ENCODE measurements around the gene RNF13.

Gene RNF13

DNA sequence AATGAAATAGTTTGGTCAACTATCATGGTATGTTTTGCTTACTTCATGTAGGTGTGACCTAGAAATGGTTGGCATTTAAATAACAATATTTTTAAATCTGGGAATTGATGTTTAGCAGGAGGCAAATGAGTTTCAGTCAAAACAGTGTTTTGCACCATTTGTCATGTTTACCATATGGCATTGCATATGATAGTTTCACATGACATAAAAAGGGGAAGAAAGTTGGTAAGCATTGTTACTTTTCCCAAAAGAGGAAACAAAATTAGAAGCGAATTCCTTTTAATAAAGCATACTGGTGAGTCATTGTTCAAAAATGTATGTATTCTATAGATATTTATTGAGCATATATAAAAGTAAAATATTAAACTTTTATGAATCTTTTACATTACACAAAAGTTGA, 2.3 kb downstream of the RNF13 start:
- TF ChIP-seq, protein P1, sequence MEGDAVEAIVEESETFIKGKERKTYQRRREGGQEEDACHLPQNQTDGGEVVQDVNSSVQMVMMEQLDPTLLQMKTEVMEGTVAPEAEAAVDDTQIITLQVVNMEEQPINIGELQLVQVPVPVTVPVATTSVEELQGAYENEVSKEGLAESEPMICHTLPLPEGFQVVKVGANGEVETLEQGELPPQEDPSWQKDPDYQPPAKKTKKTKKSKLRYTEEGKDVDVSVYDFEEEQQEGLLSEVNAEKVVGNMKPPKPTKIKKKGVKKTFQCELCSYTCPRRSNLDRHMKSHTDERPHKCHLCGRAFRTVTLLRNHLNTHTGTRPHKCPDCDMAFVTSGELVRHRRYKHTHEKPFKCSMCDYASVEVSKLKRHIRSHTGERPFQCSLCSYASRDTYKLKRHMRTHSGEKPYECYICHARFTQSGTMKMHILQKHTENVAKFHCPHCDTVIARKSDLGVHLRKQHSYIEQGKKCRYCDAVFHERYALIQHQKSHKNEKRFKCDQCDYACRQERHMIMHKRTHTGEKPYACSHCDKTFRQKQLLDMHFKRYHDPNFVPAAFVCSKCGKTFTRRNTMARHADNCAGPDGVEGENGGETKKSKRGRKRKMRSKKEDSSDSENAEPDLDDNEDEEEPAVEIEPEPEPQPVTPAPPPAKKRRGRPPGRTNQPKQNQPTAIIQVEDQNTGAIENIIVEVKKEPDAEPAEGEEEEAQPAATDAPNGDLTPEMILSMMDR (IDR thresholded peaks at IDR 0.05; ENCODE audit: extremely low read depth, missing control alignments) = no peak
- DNase-seq (ENCODE audit: low spot score) = no peak

DNA sequence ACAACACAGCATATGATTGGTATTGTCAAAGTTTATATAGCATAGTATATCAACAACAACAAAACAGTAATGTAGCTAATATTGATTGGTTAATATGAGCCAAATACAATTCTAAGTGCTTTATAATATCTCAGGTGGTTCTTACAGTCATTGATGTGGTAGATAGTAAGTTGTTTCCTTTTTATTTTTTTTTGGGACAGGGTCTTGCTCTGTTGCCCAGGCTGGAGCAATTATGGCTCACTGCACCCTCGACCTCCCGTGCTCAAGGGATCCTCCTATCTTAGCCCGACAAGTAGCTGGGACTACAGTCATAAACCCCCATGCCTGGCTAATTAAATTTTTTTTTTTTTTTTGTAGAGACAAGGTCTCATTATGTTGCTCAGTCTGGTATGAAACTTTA, 2.7 kb downstream of the RNF13 start:
- TF ChIP-seq, protein P1 (IDR thresholded peaks at IDR 0.05; ENCODE audit: extremely low read depth, missing control alignments) = no peak
- DNase-seq (ENCODE audit: low spot score) = no peak

DNA sequence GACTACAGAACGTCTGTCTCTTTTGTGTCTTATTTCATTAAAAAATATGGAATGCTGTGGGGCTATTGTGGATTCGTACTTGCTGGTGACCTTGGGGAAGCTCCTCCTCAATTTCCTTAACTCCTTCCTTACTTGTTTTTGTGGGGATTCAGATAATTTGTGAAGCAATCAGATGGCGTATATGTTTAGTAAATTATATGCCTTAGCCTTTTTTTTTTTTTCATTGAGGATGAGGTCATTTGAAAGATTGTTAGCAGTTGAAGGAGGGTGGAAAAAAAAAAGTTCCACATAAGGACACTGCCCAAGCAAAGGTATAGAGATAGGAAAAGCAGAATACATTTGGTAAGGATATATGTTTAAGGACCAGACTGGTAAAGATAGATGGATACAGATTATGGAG, 3.3 kb downstream of the RNF13 start:
- no peak for DNase-seq (ENCODE audit: low spot score)

DNA sequence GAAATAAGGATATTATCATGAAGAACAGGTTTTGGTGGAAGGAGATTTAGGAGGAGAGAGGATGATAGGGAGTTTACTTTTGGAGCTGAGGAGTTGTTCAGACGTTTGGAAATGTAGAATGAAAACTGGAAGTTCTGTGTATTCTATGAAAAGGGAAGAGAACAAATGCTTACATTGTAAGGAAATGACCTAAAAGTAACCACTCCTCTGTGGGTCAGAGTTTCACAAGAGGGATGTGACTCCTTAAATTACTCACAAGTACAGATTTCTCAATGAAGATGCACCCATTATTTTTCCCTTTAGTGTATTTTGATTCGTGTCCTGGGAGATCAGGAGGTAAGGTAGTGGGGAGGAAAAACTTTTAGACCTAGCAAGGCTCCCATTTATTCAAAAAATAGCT, 4.0 kb downstream of the RNF13 start:
- TF ChIP-seq, protein P1 (IDR thresholded peaks at IDR 0.05; ENCODE audit: extremely low read depth, missing control alignments) = no peak
- no peak for DNase-seq (ENCODE audit: low spot score)

More for the DNA sequence above, 3.3 kb downstream of the RNF13 start:
- TF ChIP-seq, protein P1 (IDR thresholded peaks at IDR 0.05; ENCODE audit: extremely low read depth, missing control alignments) = no peak

DNA sequence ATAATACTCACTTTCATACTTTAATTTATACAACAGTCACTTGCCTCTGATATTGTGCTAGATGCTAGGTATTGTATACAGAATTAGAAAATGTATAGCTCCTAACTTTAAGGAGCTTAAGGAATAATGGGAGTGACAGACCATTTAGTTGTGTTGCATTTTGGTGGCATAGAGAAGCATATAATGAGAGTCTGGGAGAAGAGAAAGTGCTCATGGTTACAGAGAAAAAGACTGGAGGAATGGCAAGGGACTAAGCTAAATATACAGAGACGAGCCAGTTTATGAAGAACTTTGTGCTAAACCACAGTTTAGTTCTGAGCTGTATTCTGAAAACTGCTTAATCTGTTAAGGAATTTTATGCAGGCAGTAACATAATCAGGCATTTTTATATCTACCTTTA, 6.4 kb downstream of the RNF13 start:
- TF ChIP-seq, protein P1 (IDR thresholded peaks at IDR 0.05; ENCODE audit: extremely low read depth, missing control alignments) = no peak
- no peak for DNase-seq (ENCODE audit: low spot score)

DNA sequence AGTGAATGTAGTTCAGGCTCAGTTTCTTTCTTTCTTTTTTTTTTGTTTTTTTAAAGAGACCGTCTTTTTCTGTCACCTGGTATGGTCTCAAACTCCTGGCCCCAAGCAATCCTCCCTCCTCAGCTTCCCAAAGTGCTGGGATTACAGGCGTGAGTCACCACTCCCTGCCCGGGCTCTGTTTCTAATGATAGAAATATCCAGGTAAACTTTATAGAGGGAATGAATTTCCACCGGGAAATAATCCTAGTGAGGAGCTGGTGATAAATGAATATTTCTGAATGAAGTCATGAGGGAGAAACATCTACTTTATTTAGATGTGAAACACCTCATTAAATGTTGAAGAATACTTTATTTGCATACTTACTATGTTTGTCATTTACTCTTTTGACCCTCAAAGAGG, 7.2 kb downstream of the RNF13 start:
- TF ChIP-seq, protein P1 (IDR thresholded peaks at IDR 0.05; ENCODE audit: extremely low read depth, missing control alignments) = no peak
- DNase-seq (ENCODE audit: low spot score) = no peak

DNA sequence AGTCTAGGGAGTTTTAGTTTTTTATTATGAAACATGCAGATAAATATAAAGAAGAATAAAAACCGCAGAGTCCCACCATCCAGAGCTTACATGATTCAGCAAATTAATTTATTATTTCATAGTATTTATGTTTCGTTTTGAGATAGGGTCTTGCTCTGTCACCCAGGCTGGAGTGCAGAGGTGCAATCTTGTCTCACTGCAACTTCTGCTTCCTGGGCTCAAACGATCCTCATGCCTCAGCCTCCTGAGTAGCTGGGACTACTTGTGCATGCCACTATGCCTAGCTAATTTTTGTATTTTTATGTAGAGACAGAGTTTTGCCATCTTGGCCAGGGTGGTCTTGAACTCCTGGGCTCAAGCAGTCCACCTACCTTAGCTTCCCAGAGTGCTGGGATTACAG, 13.6 kb downstream of the RNF13 start:
- no peak for DNase-seq (ENCODE audit: low spot score)
- TF ChIP-seq, protein P1 (IDR thresholded peaks at IDR 0.05; ENCODE audit: extremely low read depth, missing control alignments) = no peak
